NCI-H1105 (cell line): ENCODE data around the gene SIGLEC14.
A peak's percentile ranks its signal among the peaks of the same experiment; 100 is the strongest.
"Not testable (repeated sequence)": the region's sequence is repeated elsewhere in the genome, so short reads cannot be mapped to it uniquely, and the experiment has no call there.

Experiments
- DNase-seq: peaks from one replicate; lab custom pipeline; 2025; lab: John Stamatoyannopoulos, UW

SIGLEC14 gene

GRCh38 chr19:51675911-51676565, 29.4 kb upstream of the SIGLEC14 start:
- DNase-seq: not testable (repeated sequence)

- DNase-seq: no peak
Observed at GRCh38 chr19:51668216-51668615, 21.6 kb upstream of the SIGLEC14 start.

GRCh38 chr19:51664997-51665396, 18.4 kb upstream of the SIGLEC14 start:
- DNase-seq: no peak

- DNase-seq: no peak
Observed at GRCh38 chr19:51664131-51664530, 17.5 kb upstream of the SIGLEC14 start.

GRCh38 chr19:51663650-51664049, 17.0 kb upstream of the SIGLEC14 start:
- no peak for DNase-seq

- DNase-seq: peak; percentile 47
Observed at GRCh38 chr19:51660975-51661600, 14.5 kb upstream of the SIGLEC14 start.

- no peak for DNase-seq
Observed at GRCh38 chr19:51654783-51655182, 8.2 kb upstream of the SIGLEC14 start.

- no peak for DNase-seq
Observed at GRCh38 chr19:51653162-51653561, 6.5 kb upstream of the SIGLEC14 start.

GRCh38 chr19:51652266-51652665, 5.6 kb upstream of the SIGLEC14 start:
- no peak for DNase-seq

GRCh38 chr19:51651216-51651846, 4.7 kb upstream of the SIGLEC14 start:
- DNase-seq: no peak

GRCh38 chr19:51647318-51647717, 693 bp upstream of the SIGLEC14 start:
- DNase-seq: no peak

GRCh38 chr19:51644636-51645271, 1.9 kb downstream of the SIGLEC14 start:
- no peak for DNase-seq

- no peak for DNase-seq
Observed at GRCh38 chr19:51641648-51642047, 5.0 kb downstream of the SIGLEC14 start.

- DNase-seq: no peak
Observed at GRCh38 chr19:51640386-51640785, 6.2 kb downstream of the SIGLEC14 start.

- DNase-seq: no peak
Observed at GRCh38 chr19:51639916-51640315, 6.7 kb downstream of the SIGLEC14 start.

- no peak for DNase-seq
Observed at GRCh38 chr19:51637362-51637978, 9.2 kb downstream of the SIGLEC14 start.

GRCh38 chr19:51632126-51632525, 14.5 kb downstream of the SIGLEC14 start:
- no peak for DNase-seq

- not testable (repeated sequence) for DNase-seq
Observed at GRCh38 chr19:51630315-51630714, 16.3 kb downstream of the SIGLEC14 start, which contains the start of gene SIGLEC5. Gene SIGLEC5, minus strand, starts transcription at chr19:51630401. Its CDS starts 66 bp downstream, at chr19:51630335.

- no peak for DNase-seq
Observed at GRCh38 chr19:51628153-51628939, 18.3 kb downstream of the SIGLEC14 start.

GRCh38 chr19:51627491-51628138, 19.0 kb downstream of the SIGLEC14 start:
- DNase-seq: no peak

GRCh38 chr19:51626675-51627074, 19.9 kb downstream of the SIGLEC14 start:
- DNase-seq: no peak
